Measurements from ENCODE around the gene GCH1. TPM values are rescaled to one million over a fixed set of nuclear protein-coding genes. Genes with fewer than 3 reads are reported as not detected.
"Not testable (repeated sequence)": the region's sequence is repeated elsewhere in the genome, so short reads cannot be mapped to it uniquely, and the experiment has no call there.

The GCH1 gene
- total RNA-seq, 2 experiments from 2014 or later, result 40.8 to 42.3 TPM

DNA sequence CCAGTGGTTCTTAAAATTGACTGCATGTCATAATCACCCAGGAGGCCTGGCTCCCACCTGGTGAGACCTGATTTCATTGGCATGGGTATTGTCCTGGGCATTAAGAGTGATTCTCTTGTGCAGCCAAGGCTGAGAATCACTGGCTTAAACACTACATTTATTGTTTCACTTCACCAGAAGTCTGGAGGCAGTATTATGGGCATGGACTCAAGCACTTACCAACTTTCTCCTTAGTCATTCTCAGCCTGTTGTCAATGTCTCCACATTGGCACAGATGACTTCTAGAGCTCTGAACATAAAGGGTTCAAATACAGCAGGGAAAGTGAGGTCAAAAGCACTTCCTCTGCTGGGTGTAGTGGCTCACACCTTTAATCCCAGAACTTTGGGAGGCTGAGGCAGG lies 25.6 kb upstream of the GCH1 start:
- no peaks in the 10 kb centered on the region for H3K4me1 Mint-ChIP-seq (ENCODE audit: low read depth)
- H3K4me3 Mint-ChIP-seq, result no peak overlapping the region
- no peaks in the 10 kb centered on the region for H3K36me3 Mint-ChIP-seq
- POLR2A ChIA-PET, result no interaction called here
- CTCF ChIA-PET, result no interaction called here
- DNase-seq, result no peak
- H3K9me3 Mint-ChIP-seq, result no peaks in the 10 kb centered on the region
- no peak overlapping the region for H3K27ac Mint-ChIP-seq
- H3K27me3 Mint-ChIP-seq, result no peaks in the 10 kb centered on the region
- intact Hi-C loops (cut with micrococcal nuclease), result no loop called here

DNA sequence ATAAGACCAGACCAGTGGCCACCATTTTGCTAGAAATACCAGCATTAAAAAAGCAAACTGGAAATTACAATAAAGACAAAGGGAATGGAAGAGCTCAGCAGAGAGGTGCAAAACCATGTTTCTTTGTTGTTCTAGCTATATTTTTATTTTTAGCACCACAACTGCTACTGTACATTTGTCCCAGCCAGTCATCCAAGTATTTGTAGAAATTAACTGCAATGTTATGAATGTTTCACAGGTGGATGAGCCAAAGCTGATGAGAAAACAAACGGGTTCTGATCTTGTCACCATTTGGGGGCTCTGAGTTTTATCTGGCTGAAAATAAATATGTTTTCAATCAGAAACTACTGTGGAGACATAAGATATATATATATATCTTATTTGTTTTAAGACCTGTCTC lies 24.9 kb upstream of the GCH1 start:
- CTCF ChIA-PET, result no interaction called here
- Mint-ChIP-seq H3K4me1 (ENCODE audit: low read depth) (no peaks in the 10 kb centered on the region), H3K27me3 (no peaks in the 10 kb centered on the region), H3K36me3 (no peaks in the 10 kb centered on the region), H3K27ac (no peak overlapping the region), H3K4me3 (no peak overlapping the region), H3K9me3 (no peaks in the 10 kb centered on the region)
- intact Hi-C loops (cut with micrococcal nuclease), result no loop called here
- no peak for DNase-seq
- POLR2A ChIA-PET, result no interaction called here

DNA sequence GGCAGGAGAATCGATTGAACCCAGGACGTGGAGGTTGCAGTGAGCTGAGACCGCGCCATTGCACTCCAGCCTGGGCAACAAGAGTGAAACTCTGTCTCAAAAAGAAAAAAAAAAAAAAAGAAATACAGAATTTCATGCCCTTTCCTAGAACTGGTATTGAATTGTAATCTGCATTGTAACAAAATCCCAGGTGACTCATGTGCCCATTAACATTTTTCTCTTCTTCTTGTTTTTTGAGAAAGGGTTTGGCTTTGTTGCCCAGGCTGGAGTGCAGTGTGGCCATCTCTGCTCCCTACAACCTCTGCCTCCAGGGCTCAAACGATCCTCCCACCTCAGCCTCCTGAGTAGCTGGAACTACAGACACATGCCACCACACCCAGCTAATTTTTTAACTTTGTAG lies 23.9 kb upstream of the GCH1 start:
- DNase-seq; H3K27me3 Mint-ChIP-seq; H3K36me3 Mint-ChIP-seq; POLR2A ChIA-PET; intact Hi-C loops (cut with micrococcal nuclease); H3K4me1 Mint-ChIP-seq (ENCODE audit: low read depth); H3K27ac Mint-ChIP-seq; H3K4me3 Mint-ChIP-seq; H3K9me3 Mint-ChIP-seq; CTCF ChIA-PET: not testable (repeated sequence)

DNA sequence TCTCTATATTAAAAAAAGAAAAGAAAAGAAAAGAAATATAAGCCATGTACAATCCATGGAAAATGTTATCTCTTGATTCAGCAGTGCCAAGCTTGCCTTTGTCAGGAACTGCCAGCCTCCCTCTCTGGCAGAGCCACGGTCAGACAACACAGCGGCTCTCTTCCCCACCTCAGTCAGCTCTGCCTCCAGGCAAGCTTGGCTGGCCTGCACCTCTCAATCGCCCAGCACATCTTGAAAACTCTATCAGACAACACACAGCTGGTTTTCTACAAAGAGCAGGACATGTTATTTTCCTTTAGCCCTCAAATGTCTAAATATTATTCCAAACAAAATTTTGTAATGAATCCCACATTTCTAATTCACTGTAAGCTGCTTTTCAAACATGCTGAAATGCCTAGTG lies 20.0 kb upstream of the GCH1 start:
- ChIA-PET POLR2A (no interaction called here), CTCF (no interaction called here)
- no peaks in the 10 kb centered on the region for H3K27me3 Mint-ChIP-seq
- no peak overlapping the region for H3K27ac Mint-ChIP-seq
- H3K4me1 Mint-ChIP-seq (ENCODE audit: low read depth), result no peaks in the 10 kb centered on the region
- DNase-seq, result no peak
- intact Hi-C loops (cut with micrococcal nuclease), result no loop called here
- no peaks in the 10 kb centered on the region for H3K36me3 Mint-ChIP-seq
- H3K4me3 Mint-ChIP-seq, result no peak overlapping the region
- H3K9me3 Mint-ChIP-seq, result no peaks in the 10 kb centered on the region

DNA sequence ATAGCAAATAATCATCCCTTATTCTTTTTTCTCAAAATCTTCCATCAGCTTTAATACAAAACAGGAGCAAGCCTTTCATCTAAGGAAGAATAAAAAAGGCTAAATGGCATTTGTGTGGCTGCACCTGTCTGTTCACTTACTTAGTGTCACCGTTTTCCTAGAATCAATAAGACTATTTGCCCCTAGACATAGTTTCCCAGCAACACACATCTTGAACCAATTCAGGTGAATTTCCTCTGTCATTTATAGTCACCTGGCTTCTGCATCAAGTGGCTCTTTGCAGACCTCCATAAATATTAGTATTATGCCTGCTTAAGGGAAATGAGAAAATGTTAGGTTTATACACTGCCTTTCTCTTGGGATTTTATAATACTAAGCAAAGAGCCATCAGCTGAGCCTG lies 17.4 kb upstream of the GCH1 start:
- POLR2A ChIA-PET, result no interaction called here
- Mint-ChIP-seq H3K27ac (no peak overlapping the region), H3K36me3 (no peaks in the 10 kb centered on the region), H3K4me1 (ENCODE audit: low read depth) (no peaks in the 10 kb centered on the region), H3K9me3 (no peaks in the 10 kb centered on the region), H3K27me3 (no peaks in the 10 kb centered on the region), H3K4me3 (no peak overlapping the region)
- intact Hi-C loops (cut with micrococcal nuclease), result no loop called here
- no peak for DNase-seq
- CTCF ChIA-PET, result no interaction called here

DNA sequence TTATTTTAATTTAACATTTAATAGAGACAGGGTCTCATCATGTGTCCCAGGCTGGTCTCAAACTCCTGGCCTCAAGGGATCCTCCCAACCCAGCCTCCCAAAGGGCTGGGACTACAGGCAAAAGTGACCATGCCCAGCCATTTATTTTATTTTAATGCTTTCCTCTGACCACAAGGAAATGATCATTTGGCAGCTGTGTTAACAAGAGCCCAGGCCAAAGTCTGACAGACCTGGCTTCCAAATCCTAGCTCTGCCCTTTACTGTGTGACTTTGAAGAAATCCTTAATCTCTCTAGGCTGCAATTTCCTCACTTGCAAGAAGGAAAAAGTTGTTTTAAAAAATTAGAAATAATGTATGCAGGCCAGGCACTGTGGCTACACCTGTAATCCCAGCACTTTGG lies 16.7 kb upstream of the GCH1 start:
- H3K9me3 Mint-ChIP-seq, result no peaks in the 10 kb centered on the region
- no peaks in the 10 kb centered on the region for H3K36me3 Mint-ChIP-seq
- intact Hi-C loops (cut with micrococcal nuclease), result no loop called here
- ChIA-PET POLR2A (no interaction called here), CTCF (no interaction called here)
- no peaks in the 10 kb centered on the region for H3K4me1 Mint-ChIP-seq (ENCODE audit: low read depth)
- DNase-seq, result no peak
- H3K27ac Mint-ChIP-seq, result no peak overlapping the region
- no peaks in the 10 kb centered on the region for H3K27me3 Mint-ChIP-seq
- H3K4me3 Mint-ChIP-seq, result no peak overlapping the region

DNA sequence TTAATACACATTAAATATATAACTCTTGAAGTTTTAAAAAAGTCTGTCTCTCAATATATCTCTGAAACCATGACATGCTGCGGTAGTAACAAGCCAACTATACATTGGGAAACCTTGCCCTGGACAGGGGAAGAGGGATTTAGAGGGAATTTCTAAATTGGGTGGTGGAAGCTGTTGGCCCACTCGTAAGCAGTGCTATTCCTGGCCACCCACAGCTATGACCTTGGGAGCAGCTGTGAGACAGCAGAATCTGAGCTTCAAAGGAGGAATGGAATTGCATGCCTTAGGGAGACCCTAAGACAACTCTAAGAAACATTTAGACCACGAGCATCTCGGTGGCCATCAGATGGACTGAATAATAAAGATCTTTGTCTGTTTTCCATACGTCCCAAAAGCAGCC lies 15.8 kb upstream of the GCH1 start:
- no peaks in the 10 kb centered on the region for H3K9me3 Mint-ChIP-seq
- H3K36me3 Mint-ChIP-seq, result no peaks in the 10 kb centered on the region
- no peak overlapping the region for H3K4me3 Mint-ChIP-seq
- ChIA-PET POLR2A (no interaction called here), CTCF (no interaction called here)
- no peaks in the 10 kb centered on the region for H3K4me1 Mint-ChIP-seq (ENCODE audit: low read depth)
- DNase-seq, result no peak
- intact Hi-C loops (cut with micrococcal nuclease), result no loop called here
- no peak overlapping the region for H3K27ac Mint-ChIP-seq
- H3K27me3 Mint-ChIP-seq, result no peaks in the 10 kb centered on the region

DNA sequence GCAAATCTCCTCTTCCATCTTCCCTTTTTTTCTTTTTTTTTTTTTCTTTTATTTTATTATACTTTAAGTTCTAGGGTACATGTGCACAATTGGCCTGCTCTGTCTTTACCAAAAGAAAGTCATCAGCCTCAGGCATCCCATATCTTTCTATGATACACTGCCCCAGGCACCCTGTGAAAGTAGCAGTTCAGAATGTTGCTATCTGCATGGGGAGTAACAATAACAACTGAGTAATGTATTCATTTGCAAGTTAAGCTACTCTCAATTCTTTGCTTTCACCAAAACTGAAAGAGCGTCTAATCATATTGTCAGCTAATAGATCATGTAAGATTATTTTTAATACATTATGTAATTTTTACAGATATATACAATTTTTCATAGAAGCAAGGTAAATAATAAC lies 13.5 kb upstream of the GCH1 start:
- Mint-ChIP-seq H3K27ac (no peak overlapping the region), H3K4me3 (no peak overlapping the region), H3K4me1 (ENCODE audit: low read depth) (no peaks in the 10 kb centered on the region), H3K27me3 (no peaks in the 10 kb centered on the region), H3K36me3 (no peaks in the 10 kb centered on the region), H3K9me3 (no peaks in the 10 kb centered on the region)
- intact Hi-C loops (cut with micrococcal nuclease), result no loop called here
- DNase-seq, result no peak
- ChIA-PET POLR2A (no interaction called here), CTCF (no interaction called here)

DNA sequence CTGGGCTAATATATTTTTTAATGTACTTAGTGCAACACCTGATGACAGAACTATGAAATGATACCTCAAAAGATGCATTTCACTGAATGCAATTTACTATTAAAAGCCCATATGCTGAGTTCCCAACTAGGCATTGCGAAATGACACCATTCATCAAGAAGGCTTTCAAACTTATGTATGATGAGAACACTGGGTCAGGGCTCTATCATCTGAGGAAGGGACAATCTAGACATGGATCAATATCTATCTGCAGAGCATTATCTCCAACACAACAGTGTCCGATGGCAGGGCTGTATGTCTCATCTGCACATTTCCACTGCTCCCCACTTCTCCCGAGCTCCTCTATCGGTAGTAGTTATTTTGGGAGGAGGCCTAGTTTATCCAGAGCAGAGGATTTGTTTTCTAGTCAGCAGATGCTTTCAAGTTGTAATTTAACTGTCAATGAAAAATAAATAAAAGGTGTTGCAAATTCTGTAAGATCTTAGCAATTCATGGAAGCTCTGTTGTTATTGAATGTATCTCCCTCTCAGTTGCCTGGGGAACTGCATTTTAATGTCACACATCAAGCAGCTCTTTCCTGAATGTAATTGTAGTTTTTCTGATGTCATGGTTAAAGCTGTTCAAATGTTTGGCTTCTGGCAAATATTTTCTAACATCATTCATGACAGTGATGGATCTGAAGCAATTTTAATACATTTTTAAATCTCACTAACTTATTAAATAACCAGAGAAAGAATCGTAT lies 7.4 kb upstream of the GCH1 start:
- intact Hi-C loops (cut with micrococcal nuclease), result loop anchor here (10.0 kb wide), 1 partner anchor 285 kb away; no protein-coding TSS in a partner anchor
- ChIA-PET CTCF (no interaction called here), POLR2A (no interaction called here)
- no peak overlapping the region for H3K4me3 Mint-ChIP-seq
- no peaks in the 10 kb centered on the region for H3K36me3 Mint-ChIP-seq
- no peaks in the 10 kb centered on the region for H3K27me3 Mint-ChIP-seq
- no peaks in the 10 kb centered on the region for H3K9me3 Mint-ChIP-seq
- no peak for DNase-seq
- H3K27ac Mint-ChIP-seq, result no peak overlapping the region
- peaks cover 14% of the 10 kb centered on the region for H3K4me1 Mint-ChIP-seq (ENCODE audit: low read depth)

DNA sequence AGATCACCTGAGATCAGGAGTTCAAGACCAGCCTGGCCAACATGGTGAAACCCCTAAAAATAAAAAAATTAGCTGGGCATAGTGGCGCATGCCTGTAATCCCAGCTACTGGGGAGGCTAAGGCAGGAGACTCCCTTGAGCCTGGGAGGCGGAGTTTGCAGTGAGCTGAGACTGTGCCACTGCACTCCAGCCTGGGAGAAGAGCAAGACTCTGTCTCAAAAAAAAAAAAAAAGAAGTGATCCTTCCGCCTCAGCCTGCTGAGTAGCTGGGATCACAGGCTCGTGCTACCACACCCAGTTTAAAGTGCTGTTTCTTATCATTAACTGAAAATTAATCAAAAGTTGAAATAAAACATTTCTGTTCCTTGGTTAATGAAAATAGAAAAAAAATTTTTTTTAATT lies 6.3 kb upstream of the GCH1 start:
- CTCF ChIA-PET, DNase-seq, H3K4me3 Mint-ChIP-seq, POLR2A ChIA-PET, H3K27me3 Mint-ChIP-seq, H3K9me3 Mint-ChIP-seq, H3K36me3 Mint-ChIP-seq, H3K27ac Mint-ChIP-seq: not testable (repeated sequence)
- H3K4me1 Mint-ChIP-seq (ENCODE audit: low read depth), result peaks cover 14% of the 10 kb centered on the region
- intact Hi-C loops (cut with micrococcal nuclease), result loop anchor here (10.0 kb wide), 1 partner anchor 284 kb away; no protein-coding TSS in a partner anchor

DNA sequence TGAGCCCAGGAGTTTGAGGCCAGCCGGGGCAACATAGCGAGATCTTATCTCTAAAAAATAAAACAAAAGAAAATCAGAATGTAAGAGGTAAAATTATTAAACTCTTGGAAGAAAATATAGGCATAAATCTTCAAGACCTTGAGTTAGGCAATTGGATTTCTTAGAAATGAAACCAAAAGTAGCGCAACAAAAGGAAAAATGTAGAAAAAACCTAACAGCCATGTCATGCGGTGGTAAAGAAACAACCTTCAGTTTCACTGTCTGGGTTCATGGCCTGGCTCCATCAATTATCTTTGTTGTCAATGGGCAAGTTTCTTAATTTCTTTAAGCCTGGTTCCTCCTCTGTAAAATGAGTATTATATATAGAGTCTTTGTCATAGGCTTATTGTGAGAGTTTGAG lies 5.6 kb upstream of the GCH1 start:
- POLR2A ChIA-PET, result no interaction called here
- peak overlapping the region; percentile 22 for H3K4me3 Mint-ChIP-seq
- intact Hi-C loops (cut with micrococcal nuclease), result loop anchor here (10.0 kb wide), 1 partner anchor 283 kb away; no protein-coding TSS in a partner anchor
- CTCF ChIA-PET, result no interaction called here
- peaks cover 15% of the 10 kb centered on the region for H3K4me1 Mint-ChIP-seq (ENCODE audit: low read depth)
- peak overlapping the region; percentile 43 for H3K27ac Mint-ChIP-seq
- no peak for DNase-seq
- no peaks in the 10 kb centered on the region for H3K27me3 Mint-ChIP-seq
- no peaks in the 10 kb centered on the region for H3K9me3 Mint-ChIP-seq
- no peaks in the 10 kb centered on the region for H3K36me3 Mint-ChIP-seq

DNA sequence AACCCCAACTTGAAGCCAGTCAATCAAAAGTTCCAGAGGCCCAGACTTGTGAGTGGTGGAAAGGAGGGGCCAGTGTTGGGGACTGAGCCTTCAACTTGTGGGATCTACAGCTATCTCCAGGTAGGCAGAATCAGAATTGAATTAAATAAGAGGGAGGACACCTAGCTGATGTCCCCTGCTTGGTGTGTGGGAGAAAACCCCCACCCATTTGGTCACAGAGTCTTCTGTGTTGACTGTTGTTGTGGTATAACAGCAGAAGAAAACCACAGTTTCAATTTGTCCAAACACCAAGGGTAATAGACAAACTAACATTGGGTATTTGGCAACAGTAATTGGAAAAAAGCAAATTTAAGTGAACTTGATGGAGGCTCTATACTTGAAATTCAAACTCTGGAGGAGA lies 3.4 kb upstream of the GCH1 start:
- Mint-ChIP-seq H3K36me3 (no peaks in the 10 kb centered on the region), H3K9me3 (no peaks in the 10 kb centered on the region), H3K4me3 (no peak overlapping the region), H3K4me1 (ENCODE audit: low read depth) (peaks cover 19% of the 10 kb centered on the region), H3K27me3 (no peaks in the 10 kb centered on the region), H3K27ac (no peak overlapping the region)
- intact Hi-C loops (cut with micrococcal nuclease), result loop anchor here (10.0 kb wide), 1 partner anchor 281 kb away; no protein-coding TSS in a partner anchor
- ChIA-PET CTCF (no interaction called here), POLR2A (no interaction called here)
- DNase-seq, result no peak

DNA sequence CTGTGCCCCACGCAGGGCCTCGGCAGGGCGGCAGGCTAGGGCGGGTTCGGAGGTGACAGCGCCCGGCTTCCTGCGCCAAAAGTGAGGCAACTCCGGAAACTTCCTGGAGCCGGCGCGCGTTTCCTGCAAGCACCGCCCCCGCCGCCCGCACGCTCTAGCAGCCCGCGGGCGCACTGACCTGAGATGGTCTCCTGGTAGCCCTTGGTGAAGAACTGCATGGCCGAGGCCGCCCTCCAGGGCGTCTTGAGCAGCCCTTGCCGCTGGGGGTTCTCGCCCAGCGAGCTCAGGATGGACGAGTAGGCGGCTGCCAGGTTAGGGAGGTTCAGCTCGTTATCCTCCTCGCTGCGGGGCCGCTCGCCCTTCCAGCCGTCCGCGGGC lies 494 bp downstream of the GCH1 start:
- peak; percentile 89 for DNase-seq
- peaks cover 25% of the 10 kb centered on the region for H3K4me1 Mint-ChIP-seq (ENCODE audit: low read depth)
- H3K36me3 Mint-ChIP-seq, result peaks cover 4% of the 10 kb centered on the region
- no peaks in the 10 kb centered on the region for H3K9me3 Mint-ChIP-seq
- POLR2A ChIA-PET, result interaction anchor here (0.6 to 2.1 kb wide), 2 partner anchors 21 to 126 kb away, joined by 7 to 10 read pairs; no protein-coding TSS in a partner anchor
- peak overlapping the region; percentile 80 for H3K27ac Mint-ChIP-seq
- CTCF ChIA-PET, result interaction anchor here (0.7 to 2.7 kb wide), 11 partner anchors 8 to 414 kb away, joined by 3 to 15 read pairs (median 7); no protein-coding TSS in a partner anchor
- peak overlapping the region; percentile 87 for H3K4me3 Mint-ChIP-seq
- H3K27me3 Mint-ChIP-seq, result no peaks in the 10 kb centered on the region
- intact Hi-C loops (cut with micrococcal nuclease), result loop anchor here (1.0 to 10.0 kb wide), 9 partner anchors 9 to 505 kb away; partner anchors contain the start of genes CDKN3, CGRRF1, SOCS4 and WDHD1
